ENCODE results near the gene ZNF426. TPM values are rescaled to one million over a fixed set of nuclear protein-coding genes. Genes with fewer than 3 reads are reported as not detected.

Gene ZNF426
- total and polyA plus RNA-seq, 2 of the 13 experiments (the other 11 are each of a cell fraction or from before 2014, with no cell fraction given): 3.8 to 14.9 TPM

DNA sequence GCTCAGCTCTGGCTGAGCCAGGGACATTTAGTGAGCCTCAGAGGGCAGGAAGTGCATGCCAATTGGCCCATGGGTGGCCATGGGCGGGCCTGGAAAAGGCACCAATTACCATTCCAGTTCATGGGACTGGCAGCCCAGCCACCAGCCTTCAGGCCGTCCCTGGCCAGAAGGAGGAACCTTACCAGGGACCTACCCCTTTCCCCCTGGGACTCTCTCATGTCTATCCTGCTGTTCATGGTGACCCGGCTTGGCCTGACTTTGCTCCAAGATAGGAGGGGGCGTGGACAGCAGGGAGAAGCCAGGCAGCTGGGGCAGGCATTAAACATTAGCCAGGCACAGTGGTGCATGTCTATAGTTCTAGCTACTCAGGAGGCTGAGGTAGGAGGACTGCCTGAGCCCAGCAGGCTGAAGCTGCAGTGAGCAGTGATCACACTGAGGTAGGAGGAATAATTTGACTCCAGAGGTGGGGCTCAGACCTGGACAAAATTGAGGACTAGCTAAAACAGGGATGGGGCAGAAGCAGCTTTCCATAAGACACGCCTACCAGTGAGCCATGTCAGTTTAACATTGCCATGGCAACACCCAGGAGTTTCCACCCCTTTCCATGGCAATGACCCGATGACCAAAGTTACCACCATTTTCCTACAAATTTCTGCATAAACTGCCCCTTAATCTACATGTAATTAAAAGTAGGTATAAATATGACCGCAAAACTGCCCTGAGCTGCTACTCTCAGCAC is 14.3 kb upstream of the ZNF426 start:
- BruUV-seq (replicated peaks): no TSS peak
- Histone ChIP-seq H3K4me3 (replicated peaks in 1 of 3; ENCODE audit: insufficient read depth in 1 of 3, low read depth in 2 of 3, low read length in 3 of 3) (no peak overlapping the region), H3K4me1 (ENCODE audit: insufficient read depth, low read length) (0 out of 2 replicates have a peak, but pooled peaks cover 9% of the 10 kb centered on the region), H3K79me2 (ENCODE audit: insufficient read depth, low read length) (no peaks in the 10 kb centered on the region), H3K9ac (ENCODE audit: insufficient read depth, low read depth, low read length) (no peak overlapping the region), H3K27ac (ENCODE audit: extremely low read length, insufficient read depth, low read length) (no peak overlapping the region), H3K4me2 (ENCODE audit: low read depth, low read length) (no peak overlapping the region), H3K36me3 (replicated peaks in 1 of 2; ENCODE audit: control insufficient read depth in 1 of 2, insufficient read depth in 2 of 2, low read length in 2 of 2) (no peaks in the 10 kb centered on the region), H2AFZ (ENCODE audit: low read length) (no peak overlapping the region), H4K20me1 (ENCODE audit: insufficient read depth, low read length) (no peaks in the 10 kb centered on the region), H3K9me3 (ENCODE audit: low read length) (peaks cover 8% of the 10 kb centered on the region), H3K27me3 (ENCODE audit: control insufficient read depth in 1 of 2, insufficient read depth in 2 of 2, low read length in 2 of 2) (no peaks in the 10 kb centered on the region)
- ATAC-seq (peak; percentile 88), FAIRE-seq (no peak), DNase-seq (ENCODE audit: low spot score) (no peak)
- POLR2A ChIA-PET: no interaction called here
- in situ Hi-C loops (cut with HindIII; ENCODE audit: extremely low pct_ligation_motif_present, low pct_unique_long_range_greater_than_20kb) (no loop called here), intact Hi-C loops (cut with micrococcal nuclease; ENCODE audit: unreplicated experiment) (no loop called here)
- 63% methylated on average over 3 of the region's 7 CpGs for WGBS (ENCODE audit: low lambda C conversion rate)
- TF ChIP-seq RFX1 (IDR thresholded peaks at IDR 0.05) (peak; percentile 43), ERF (CRISPR knock-in tag; IDR thresholded peaks at IDR 0.05) (no peak), HNRNPK (IDR thresholded peaks at IDR 0.05; ENCODE audit: low read depth, low read length, poor library complexity, severe bottlenecking) (no peak), CBX5 (CRISPR knock-in tag; IDR thresholded peaks at IDR 0.05; ENCODE audit: borderline replicate concordance) (no peak), NFYB (CRISPR knock-in tag; IDR thresholded peaks at IDR 0.05) (peak; percentile 37; the same call in 1 of the 2 replicates), RFX3 (CRISPR knock-in tag; IDR thresholded peaks at IDR 0.05) (peak; percentile 34; the same call in 1 of the 2 replicates), RXRA (CRISPR knock-in tag; IDR thresholded peaks at IDR 0.05) (0 out of 2 replicates have a peak, but pooled peaks have one; percentile 22)
- TF ChIP-seq, protein P1, sequence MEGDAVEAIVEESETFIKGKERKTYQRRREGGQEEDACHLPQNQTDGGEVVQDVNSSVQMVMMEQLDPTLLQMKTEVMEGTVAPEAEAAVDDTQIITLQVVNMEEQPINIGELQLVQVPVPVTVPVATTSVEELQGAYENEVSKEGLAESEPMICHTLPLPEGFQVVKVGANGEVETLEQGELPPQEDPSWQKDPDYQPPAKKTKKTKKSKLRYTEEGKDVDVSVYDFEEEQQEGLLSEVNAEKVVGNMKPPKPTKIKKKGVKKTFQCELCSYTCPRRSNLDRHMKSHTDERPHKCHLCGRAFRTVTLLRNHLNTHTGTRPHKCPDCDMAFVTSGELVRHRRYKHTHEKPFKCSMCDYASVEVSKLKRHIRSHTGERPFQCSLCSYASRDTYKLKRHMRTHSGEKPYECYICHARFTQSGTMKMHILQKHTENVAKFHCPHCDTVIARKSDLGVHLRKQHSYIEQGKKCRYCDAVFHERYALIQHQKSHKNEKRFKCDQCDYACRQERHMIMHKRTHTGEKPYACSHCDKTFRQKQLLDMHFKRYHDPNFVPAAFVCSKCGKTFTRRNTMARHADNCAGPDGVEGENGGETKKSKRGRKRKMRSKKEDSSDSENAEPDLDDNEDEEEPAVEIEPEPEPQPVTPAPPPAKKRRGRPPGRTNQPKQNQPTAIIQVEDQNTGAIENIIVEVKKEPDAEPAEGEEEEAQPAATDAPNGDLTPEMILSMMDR (CRISPR knock-in tag; IDR thresholded peaks at IDR 0.05): no peak
- TF ChIP-seq, protein P2, sequence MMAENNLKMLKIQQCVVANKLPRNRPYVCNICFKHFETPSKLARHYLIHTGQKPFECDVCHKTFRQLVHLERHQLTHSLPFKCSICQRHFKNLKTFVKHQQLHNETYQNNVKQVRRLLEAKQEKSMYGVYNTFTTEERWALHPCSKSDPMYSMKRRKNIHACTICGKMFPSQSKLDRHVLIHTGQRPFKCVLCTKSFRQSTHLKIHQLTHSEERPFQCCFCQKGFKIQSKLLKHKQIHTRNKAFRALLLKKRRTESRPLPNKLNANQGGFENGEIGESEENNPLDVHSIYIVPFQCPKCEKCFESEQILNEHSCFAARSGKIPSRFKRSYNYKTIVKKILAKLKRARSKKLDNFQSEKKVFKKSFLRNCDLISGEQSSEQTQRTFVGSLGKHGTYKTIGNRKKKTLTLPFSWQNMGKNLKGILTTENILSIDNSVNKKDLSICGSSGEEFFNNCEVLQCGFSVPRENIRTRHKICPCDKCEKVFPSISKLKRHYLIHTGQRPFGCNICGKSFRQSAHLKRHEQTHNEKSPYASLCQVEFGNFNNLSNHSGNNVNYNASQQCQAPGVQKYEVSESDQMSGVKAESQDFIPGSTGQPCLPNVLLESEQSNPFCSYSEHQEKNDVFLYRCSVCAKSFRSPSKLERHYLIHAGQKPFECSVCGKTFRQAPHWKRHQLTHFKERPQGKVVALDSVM (CRISPR knock-in tag; IDR thresholded peaks at IDR 0.05): peak; percentile 68; the same call in 1 of the 2 replicates
- CTCF ChIA-PET (ENCODE audit: low intra/inter-chr PET ratio, low total read pairs): no interaction called here
